Mesenchymal stem cell (in vitro differentiated cells and primary cell): ENCODE data around the gene YIF1A.

Source experiments
- DNase-seq: peaks from one replicate; pipeline ENCODE4 v3.0.0-alpha.2; 2013
- H2AFZ ChIP-seq: one replicate; pipeline ENCODE4 v1.6.1; 2013; ENCODE audit warnings: low read depth, mild to moderate bottlenecking, control low read depth, inconsistent platforms, low read length, moderate library complexity
- H2AK5ac ChIP-seq: 2 replicates; pipeline ENCODE4 v1.6.1; 2013; ENCODE audit warnings: low read length, moderate library complexity, mild to moderate bottlenecking, inconsistent platforms; ENCODE audit not compliant: severe bottlenecking
- H2BK120ac ChIP-seq: one replicate; pipeline ENCODE4 v1.6.1; 2013; ENCODE audit warnings: low read depth, mild to moderate bottlenecking, inconsistent platforms, low read length, moderate library complexity
- H2BK12ac ChIP-seq, 2 experiments: one replicate each; pipeline ENCODE4 v1.6.1; 2013; ENCODE audit warnings: inconsistent platforms in 2 of 2, low read length in 2 of 2, mild to moderate bottlenecking in 2 of 2, moderate library complexity in 2 of 2, control low read depth in 1 of 2
- H2BK15ac ChIP-seq: one replicate; pipeline ENCODE4 v1.6.1; 2013; ENCODE audit warnings: mild to moderate bottlenecking, low read depth, inconsistent platforms; ENCODE audit not compliant: poor library complexity, severe bottlenecking
- H2BK5ac ChIP-seq: 2 replicates; pipeline ENCODE4 v1.6.1; 2013; ENCODE audit warnings: low read depth, mild to moderate bottlenecking, low read length, control low read depth, inconsistent platforms; ENCODE audit not compliant: poor library complexity, severe bottlenecking
- H3K14ac ChIP-seq, 2 experiments: one replicate each; pipeline ENCODE4 v1.6.1; 2013; ENCODE audit warnings: inconsistent platforms in 2 of 2, low read length in 2 of 2, control low read depth in 1 of 2, mild to moderate bottlenecking in 1 of 2, moderate library complexity in 1 of 2
- H3K18ac ChIP-seq, 2 experiments: one replicate each; pipeline ENCODE4 v1.6.1; 2013; ENCODE audit warnings: inconsistent platforms in 2 of 2, low read length in 2 of 2, control low read depth in 1 of 2, low read depth in 1 of 2, mild to moderate bottlenecking in 1 of 2
- H3K23ac ChIP-seq, 2 experiments: one replicate each; pipeline ENCODE4 v1.6.1; 2013; ENCODE audit warnings: inconsistent platforms in 2 of 2, low read length in 2 of 2, mild to moderate bottlenecking in 2 of 2, moderate library complexity in 2 of 2, control low read depth in 1 of 2
- H3K27ac ChIP-seq: 2 replicates; pipeline ENCODE4 v1.5.1; 2013; ENCODE audit warnings: mild to moderate bottlenecking, moderate library complexity, low read length, control low read depth, inconsistent platforms; ENCODE audit not compliant: poor library complexity, severe bottlenecking
- H3K27me3 ChIP-seq, 2 experiments: 2 replicates each; pipeline versions ENCODE4 v1.6.1 to v1.7.0; 2013; ENCODE audit warnings: low read length in 2 of 2, mild to moderate bottlenecking in 2 of 2, moderate library complexity in 2 of 2, control low read depth in 1 of 2, inconsistent platforms in 1 of 2; ENCODE audit not compliant: control insufficient read depth in 1 of 2, insufficient read depth in 1 of 2
- H3K36me3 ChIP-seq, 2 experiments: 2 replicates each; pipeline versions ENCODE4 v1.6.1 to v1.7.0; 2013; ENCODE audit warnings: low read length in 2 of 2, control low read depth in 1 of 2, inconsistent platforms in 1 of 2, low read depth in 1 of 2, mild to moderate bottlenecking in 1 of 2; ENCODE audit not compliant: insufficient read depth in 2 of 2, control insufficient read depth in 1 of 2
- H3K4ac ChIP-seq, 2 experiments: one replicate each; pipeline ENCODE4 v1.6.1; 2013; ENCODE audit warnings: inconsistent platforms in 2 of 2, low read length in 2 of 2, mild to moderate bottlenecking in 2 of 2, moderate library complexity in 2 of 2, control low read depth in 1 of 2, low read depth in 1 of 2
- H3K4me1 ChIP-seq: 2 replicates; pipeline ENCODE4 v1.6.1; 2013; ENCODE audit warnings: low read depth, low read length, control low read depth; ENCODE audit not compliant: control insufficient read depth, insufficient read depth
- H3K4me2 ChIP-seq: 2 replicates; pipeline ENCODE4 v1.6.1; 2013; ENCODE audit warnings: low read length, mild to moderate bottlenecking, inconsistent platforms; ENCODE audit not compliant: poor library complexity, severe bottlenecking
- H3K4me3 ChIP-seq, 2 experiments: 2 replicates each; pipeline versions ENCODE4 v1.5.1 to v1.7.0; 2013; ENCODE audit warnings: low read length in 2 of 2, mild to moderate bottlenecking in 2 of 2, control low read depth in 1 of 2, low read depth in 1 of 2; ENCODE audit not compliant: insufficient read depth in 1 of 2
- H3K79me1 ChIP-seq: replicated peaks from 2 replicates; pipeline ENCODE4 v1.6.1; 2013; ENCODE audit warnings: mild to moderate bottlenecking, control low read depth, low read length, inconsistent platforms; ENCODE audit not compliant: poor library complexity, severe bottlenecking
- H3K9ac ChIP-seq: 2 replicates; pipeline ENCODE4 v1.7.0; 2013; ENCODE audit warnings: mild to moderate bottlenecking, low read length, moderate library complexity
- H3K9me3 ChIP-seq: 2 replicates; pipeline ENCODE4 v1.7.0; 2013; ENCODE audit warnings: mild to moderate bottlenecking, low read length; ENCODE audit not compliant: control insufficient read depth
- H4K8ac ChIP-seq: one replicate; pipeline ENCODE4 v1.6.1; 2013; ENCODE audit warnings: inconsistent platforms, mild to moderate bottlenecking, low read length, moderate library complexity
- H4K91ac ChIP-seq: one replicate; pipeline ENCODE4 v1.6.1; 2013; ENCODE audit warnings: mild to moderate bottlenecking, low read length, inconsistent platforms
- WGBS: methylation state at CpG from one replicate; pipeline ENCODE4 v1.1.7; 2013; ENCODE audit warnings: mixed read lengths; 5-methylcytosine and 5-hydroxymethylcytosine counted together

Gene YIF1A

DNA sequence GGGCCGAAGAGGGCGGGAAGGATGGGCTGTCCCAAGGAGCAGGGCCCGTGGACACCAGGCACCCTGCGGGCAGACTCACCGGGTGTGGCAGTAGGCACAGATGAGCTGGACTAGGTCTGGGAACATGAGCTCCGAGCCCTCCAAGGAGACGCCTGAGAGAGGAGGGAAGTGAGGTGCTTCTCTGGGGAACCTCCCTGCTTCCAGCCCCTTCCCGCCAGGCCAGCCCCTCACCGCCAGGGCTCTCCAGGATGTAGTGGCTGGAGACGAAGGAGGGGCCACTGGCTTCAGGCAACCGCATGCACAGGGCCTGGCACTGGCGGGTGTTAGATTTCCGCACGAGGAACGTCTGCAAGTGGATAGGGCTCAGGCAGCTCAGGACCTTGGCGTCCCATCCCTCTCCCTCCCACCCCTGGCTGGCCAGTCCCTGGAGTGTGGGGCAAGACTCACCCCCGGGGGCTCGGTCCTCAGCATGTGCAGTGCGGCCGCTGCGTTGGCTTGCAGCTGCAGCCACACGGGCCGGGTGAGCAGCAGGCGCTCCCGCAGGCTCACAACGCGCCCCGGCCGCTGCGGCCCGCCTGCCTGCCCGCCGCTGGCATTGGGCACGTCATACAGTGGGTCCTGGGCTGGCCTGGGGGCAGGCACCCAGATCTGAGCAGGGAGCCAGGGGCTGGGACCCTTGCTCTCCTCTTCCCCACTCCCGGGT lies 46.7 kb upstream of the YIF1A start:
- H3K18ac ChIP-seq = peak overlapping the region; percentile 97 to 99
- peak overlapping the region; percentile 92 for H4K8ac ChIP-seq
- peaks cover 30% of the 10 kb centered on the region for H3K79me1 ChIP-seq
- H2BK15ac ChIP-seq = peak overlapping the region; percentile 92
- 3% methylated on average over 35 of the region's 35 CpGs for WGBS
- H3K36me3 ChIP-seq = peaks cover 60 to 77% of the 10 kb centered on the region in 2 experiments
- peak overlapping the region; percentile 99 for H4K91ac ChIP-seq
- peak overlapping the region in 1 of 2 experiments; percentile 95 for H3K14ac ChIP-seq
- peak overlapping the region; percentile 49 to 93 for H2BK12ac ChIP-seq
- H2AFZ ChIP-seq = peak overlapping the region; percentile 7
- peak overlapping the region; percentile 46 for H2AK5ac ChIP-seq
- H3K23ac ChIP-seq = no peak overlapping the region
- H3K9me3 ChIP-seq = no peaks in the 10 kb centered on the region
- peak overlapping the region; percentile 99 for H3K9ac ChIP-seq
- peak overlapping the region; percentile 68 for H3K4me2 ChIP-seq
- peak overlapping the region; percentile 68 to 85 for H3K4me3 ChIP-seq
- peak overlapping the region; percentile 90 to 94 for H3K4ac ChIP-seq
- H3K4me1 ChIP-seq = peaks cover 66% of the 10 kb centered on the region
- no peaks in the 10 kb centered on the region for H3K27me3 ChIP-seq
- peak overlapping the region; percentile 90 for H2BK5ac ChIP-seq
- peak overlapping the region; percentile 91 for H2BK120ac ChIP-seq
- H3K27ac ChIP-seq = peak overlapping the region; percentile 97
- DNase-seq = peak; percentile 82

DNA sequence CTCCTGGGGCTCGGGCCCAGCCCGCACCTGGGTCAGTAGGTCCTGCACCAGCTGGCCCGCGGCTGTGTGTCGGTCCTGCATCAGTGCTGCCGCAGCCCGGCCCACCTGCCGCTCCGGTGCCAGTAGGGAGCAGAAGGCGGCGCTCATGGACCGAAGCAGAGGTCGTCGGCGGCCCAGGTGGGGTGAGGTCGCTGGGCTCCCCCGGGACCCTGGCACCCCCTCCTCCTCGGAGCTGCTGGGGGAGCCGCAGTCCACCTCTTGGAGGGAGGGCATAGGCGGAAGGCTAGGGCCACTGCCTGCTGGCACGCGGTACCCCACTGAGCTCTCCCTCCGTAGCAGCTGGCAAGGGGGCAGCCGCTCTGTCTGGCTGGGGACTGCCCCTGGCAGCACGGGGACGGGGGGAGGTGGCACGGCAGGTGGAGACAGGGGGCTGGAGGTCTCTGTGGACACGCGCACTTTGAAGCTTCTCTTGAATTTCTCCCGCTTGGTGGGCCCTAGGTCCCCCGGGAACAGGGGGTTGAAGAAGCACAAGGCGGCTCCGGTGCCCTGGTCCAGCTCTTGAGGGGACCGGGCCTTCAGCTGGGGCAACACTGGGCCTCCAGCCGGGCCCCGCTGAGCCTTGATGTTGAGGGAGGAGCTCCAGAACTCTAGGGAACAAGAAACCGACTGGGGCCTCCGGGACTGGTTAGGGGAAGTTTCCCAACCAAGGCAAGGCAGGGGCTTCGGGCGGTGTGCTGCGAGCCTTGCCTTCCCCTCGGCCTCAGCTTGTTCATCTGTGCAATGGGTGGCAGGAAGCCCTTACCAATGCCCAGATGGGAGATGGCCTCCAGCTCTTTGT lies 45.9 kb upstream of the YIF1A start:
- Histone ChIP-seq H3K9me3 (no peaks in the 10 kb centered on the region), H4K91ac (peak overlapping the region; percentile 99), H4K8ac (peak overlapping the region; percentile 73), H3K4ac (peak overlapping the region; percentile 90 to 94), H2AFZ (no peak overlapping the region), H3K14ac (peak overlapping the region in 1 of 2 experiments; percentile 84), H3K27ac (peak overlapping the region; percentile 97), H3K79me1 (peaks cover 22% of the 10 kb centered on the region), H3K23ac (no peak overlapping the region), H2BK15ac (peak overlapping the region; percentile 71), H2AK5ac (peak overlapping the region; percentile 29), H3K9ac (peak overlapping the region; percentile 99), H2BK5ac (no peak overlapping the region), H3K36me3 (peaks cover 52 to 69% of the 10 kb centered on the region in 2 experiments), H3K4me3 (peak overlapping the region; percentile 68 to 85), H3K27me3 (no peaks in the 10 kb centered on the region), H2BK12ac (peak overlapping the region in 1 of 2 experiments; percentile 26), H3K4me1 (peaks cover 68% of the 10 kb centered on the region), H3K18ac (peak overlapping the region; percentile 97 to 99), H2BK120ac (peak overlapping the region; percentile 78), H3K4me2 (peak overlapping the region; percentile 68)
- DNase-seq = peak; percentile 42
- 81% methylated on average over 42 of the region's 42 CpGs for WGBS

DNA sequence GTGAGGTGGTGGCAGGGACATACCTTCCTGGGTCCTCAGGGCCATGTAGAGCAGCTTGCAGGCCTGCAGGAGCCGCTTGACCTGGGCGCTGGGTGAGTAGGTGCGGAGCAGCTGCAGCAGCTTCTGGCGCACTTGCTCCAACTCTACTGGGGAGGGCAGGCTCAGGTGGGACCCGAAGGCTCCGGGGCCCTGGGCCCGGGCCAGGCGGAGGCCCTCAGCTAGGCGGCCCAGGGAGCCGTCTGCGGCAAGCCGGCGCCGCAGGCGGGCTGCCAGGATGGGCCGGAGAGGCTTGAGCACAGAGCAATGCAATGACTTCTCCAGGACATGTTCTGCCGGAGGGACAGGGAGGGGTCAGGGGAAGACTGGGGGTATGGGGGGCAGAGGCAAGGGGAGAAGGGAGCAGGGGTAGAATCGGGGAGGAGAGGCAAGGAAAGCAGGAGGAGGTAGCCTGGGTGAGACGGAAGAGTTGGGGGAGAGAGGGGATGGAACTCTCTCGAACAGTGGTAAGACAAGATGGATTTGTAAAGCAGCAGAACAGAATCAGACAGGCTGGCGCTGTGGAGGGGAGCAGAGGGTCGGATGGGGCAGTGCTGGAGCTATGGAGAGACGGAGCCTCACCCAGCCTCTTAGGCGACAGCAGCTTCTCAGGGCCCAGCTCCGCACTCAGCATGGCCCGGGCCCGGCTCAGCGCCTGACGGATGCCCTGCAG lies 45.1 kb upstream of the YIF1A start:
- Histone ChIP-seq H2BK5ac (no peak overlapping the region), H4K8ac (peak overlapping the region; percentile 24), H3K36me3 (peaks cover 44 to 61% of the 10 kb centered on the region in 2 experiments), H3K9me3 (no peaks in the 10 kb centered on the region), H3K4me1 (peaks cover 65% of the 10 kb centered on the region), H3K23ac (no peak overlapping the region), H3K18ac (peak overlapping the region in 1 of 2 experiments; percentile 99), H2BK12ac (peak overlapping the region in 1 of 2 experiments; percentile 33), H2BK120ac (no peak overlapping the region), H3K27me3 (no peaks in the 10 kb centered on the region), H3K4me2 (peak overlapping the region; percentile 68), H4K91ac (peak overlapping the region; percentile 18), H3K4me3 (peak overlapping the region; percentile 68 to 85), H3K9ac (peak overlapping the region; percentile 99), H2BK15ac (peak overlapping the region; percentile 37), H3K14ac (peak overlapping the region in 1 of 2 experiments; percentile 50), H3K4ac (no peak overlapping the region), H3K79me1 (peaks cover 16% of the 10 kb centered on the region), H2AFZ (no peak overlapping the region), H2AK5ac (no peak overlapping the region), H3K27ac (no peak overlapping the region)
- 89% methylated on average over 29 of the region's 29 CpGs for WGBS
- no peak for DNase-seq
